H9 (cell line): Measurements from ENCODE around the gene GTF2H4. TPM values are rescaled to one million over a fixed set of nuclear protein-coding genes. Genes with fewer than 3 reads are reported as not detected.

Experiments used
- DNase-seq: peaks from one replicate; pipeline ENCODE4 v3.0.0-alpha.2; 2017
- H2AFZ ChIP-seq: one replicate; pipeline ENCODE4 v1.6.1; 2013; ENCODE audit warnings: mild to moderate bottlenecking, low read length, control low read depth, moderate library complexity
- H2AK5ac ChIP-seq: 2 replicates; pipeline ENCODE4 v1.6.1; 2013; ENCODE audit warnings: low read length, control low read depth, mixed read lengths; ENCODE audit not compliant: insufficient read length
- H2BK120ac ChIP-seq: one replicate; pipeline ENCODE4 v1.6.1; 2013; ENCODE audit warnings: low read depth, mild to moderate bottlenecking, low read length, control low read depth, inconsistent platforms; ENCODE audit not compliant: poor library complexity, severe bottlenecking
- H2BK12ac ChIP-seq: 2 replicates; pipeline ENCODE4 v1.6.1; 2013; ENCODE audit warnings: low read length, control low read depth, mixed read lengths, low read depth; ENCODE audit not compliant: insufficient read length
- H2BK15ac ChIP-seq: 2 replicates; pipeline ENCODE4 v1.6.1; 2013; ENCODE audit warnings: low read depth, low read length, control low read depth
- H2BK20ac ChIP-seq: one replicate; pipeline ENCODE4 v1.6.1; 2013; ENCODE audit warnings: low read depth, mild to moderate bottlenecking, low read length, control low read depth, inconsistent platforms; ENCODE audit not compliant: poor library complexity, severe bottlenecking
- H2BK5ac ChIP-seq: 2 replicates; pipeline ENCODE4 v1.6.1; 2013; ENCODE audit warnings: low read length, control low read depth, mixed read lengths; ENCODE audit not compliant: insufficient read length
- H3K14ac ChIP-seq: 2 replicates; pipeline ENCODE4 v1.6.1; 2013; ENCODE audit warnings: low read length, control low read depth; ENCODE audit not compliant: insufficient read depth
- H3K18ac ChIP-seq: 2 replicates; pipeline ENCODE4 v1.6.1; 2013; ENCODE audit warnings: low read depth, mild to moderate bottlenecking, mixed read lengths, low read length, control low read depth; ENCODE audit not compliant: insufficient read length
- H3K23ac ChIP-seq: 2 replicates; pipeline ENCODE4 v1.6.1; 2013; ENCODE audit warnings: low read length, control low read depth, mixed read lengths, low read depth; ENCODE audit not compliant: insufficient read length
- H3K23me2 ChIP-seq: 2 replicates; pipeline ENCODE4 v1.6.1; 2013; ENCODE audit warnings: low read depth, mild to moderate bottlenecking, mixed read lengths, low read length, control low read depth; ENCODE audit not compliant: insufficient read length, poor library complexity, severe bottlenecking
- H3K27ac ChIP-seq: 2 replicates; pipeline ENCODE4 v1.5.1; 2013; ENCODE audit warnings: low read length, control low read depth, mixed read lengths, low read depth; ENCODE audit not compliant: insufficient read length
- H3K27me3 ChIP-seq: 2 replicates; pipeline ENCODE4 v1.6.1; 2013; ENCODE audit warnings: low read length, control low read depth, inconsistent platforms; ENCODE audit not compliant: insufficient read depth
- H3K4ac ChIP-seq: 2 replicates; pipeline ENCODE4 v1.6.1; 2013; ENCODE audit warnings: low read depth, mild to moderate bottlenecking, control low read depth, inconsistent platforms, low read length, moderate library complexity
- H3K4me1 ChIP-seq: 2 replicates; pipeline ENCODE4 v1.6.1; 2013; ENCODE audit warnings: low read length, control low read depth, inconsistent platforms; ENCODE audit not compliant: insufficient read depth
- H3K4me2 ChIP-seq: 2 replicates; pipeline ENCODE4 v1.6.1; 2013; ENCODE audit warnings: low read length, control low read depth, mixed read lengths; ENCODE audit not compliant: insufficient read length, insufficient read depth
- H3K56ac ChIP-seq: 2 replicates; pipeline ENCODE4 v1.6.1; 2013; ENCODE audit warnings: low read depth, mild to moderate bottlenecking, mixed read lengths, low read length, control low read depth; ENCODE audit not compliant: insufficient read length
- H3K79me1 ChIP-seq: 2 replicates; pipeline ENCODE4 v1.6.1; 2013; ENCODE audit warnings: low read depth, mild to moderate bottlenecking, moderate library complexity, low read length, control low read depth, inconsistent platforms; ENCODE audit not compliant: insufficient read depth, poor library complexity, severe bottlenecking
- H3K79me2 ChIP-seq: 2 replicates; pipeline ENCODE4 v1.6.1; 2013; ENCODE audit warnings: low read length, control low read depth, inconsistent platforms; ENCODE audit not compliant: insufficient read depth
- H3K9ac ChIP-seq: 2 replicates; pipeline ENCODE4 v1.6.1; 2013; ENCODE audit warnings: low read length, control low read depth, mixed read lengths; ENCODE audit not compliant: insufficient read length; ENCODE audit errors: extremely low read depth
- H3K9me3 ChIP-seq: one replicate; pipeline ENCODE4 v1.6.1; 2013; ENCODE audit warnings: low read depth, low read length, inconsistent platforms; ENCODE audit not compliant: control insufficient read depth
- H3T11ph ChIP-seq: one replicate; pipeline ENCODE4 v1.6.1; 2013; ENCODE audit warnings: mild to moderate bottlenecking, low read length, control low read depth, inconsistent platforms
- H4K20me1 ChIP-seq: one replicate; pipeline ENCODE4 v1.6.1; 2013; ENCODE audit not compliant: control insufficient read depth, insufficient read length, insufficient read depth
- H4K5ac ChIP-seq: 2 replicates; pipeline ENCODE4 v1.6.1; 2013; ENCODE audit warnings: low read depth, mild to moderate bottlenecking, mixed read lengths, low read length, control low read depth; ENCODE audit not compliant: insufficient read length
- H4K8ac ChIP-seq: replicated peaks from 2 replicates; pipeline ENCODE4 v1.6.1; 2013; ENCODE audit warnings: low read length, control low read depth, mixed read lengths, low read depth; ENCODE audit not compliant: insufficient read length
- H4K91ac ChIP-seq: 2 replicates; pipeline ENCODE4 v1.6.1; 2013; ENCODE audit warnings: low read depth, mild to moderate bottlenecking, moderate library complexity, mixed read lengths, low read length, control low read depth; ENCODE audit not compliant: insufficient read length
- H3K27ac Mint-ChIP-seq, 3 experiments: 2 replicates in 2 of 3; 3 replicates in 1 of 3; pipeline ENCODE4 v1.8.0; 2020 to 2021; ENCODE audit warnings: mixed read lengths in 3 of 3, mild to moderate bottlenecking in 1 of 3, moderate library complexity in 1 of 3
- H3K27me3 Mint-ChIP-seq: 2 replicates; pipeline ENCODE4 v1.8.0; 2021; ENCODE audit warnings: low read depth, mild to moderate bottlenecking, moderate library complexity, mixed read lengths
- H3K36me3 Mint-ChIP-seq, 3 experiments: 2 replicates in 2 of 3; 3 replicates in 1 of 3; pipeline ENCODE4 v1.8.0; 2020 to 2021; ENCODE audit warnings: low read depth in 3 of 3, mixed read lengths in 3 of 3; ENCODE audit not compliant: insufficient read depth in 1 of 3
- H3K4me1 Mint-ChIP-seq, 2 experiments: 2 replicates each; pipeline ENCODE4 v1.8.0; 2020; ENCODE audit warnings: mixed read lengths in 2 of 2
- H3K4me3 Mint-ChIP-seq, 2 experiments: 2 replicates in 1 of 2; 3 replicates in 1 of 2; pipeline ENCODE4 v1.8.0; 2020 to 2021; ENCODE audit warnings: mild to moderate bottlenecking in 2 of 2, mixed read lengths in 2 of 2, moderate library complexity in 1 of 2
- H3K9me3 Mint-ChIP-seq, 2 experiments: 2 replicates in 1 of 2; 3 replicates in 1 of 2; pipeline ENCODE4 v1.8.0; 2020; ENCODE audit warnings: mild to moderate bottlenecking in 2 of 2, mixed read lengths in 2 of 2, moderate library complexity in 1 of 2
- WGBS: extraction: QIAGEN DNeasy Blood & Tissue Kit; methylation state at CpG from one replicate; pipeline ENCODE4 v1.1.7; 2013; ENCODE audit warnings: missing lambda C conversion rate, low lambda C conversion rate, mixed read lengths; ENCODE audit not compliant: insufficient read length; ENCODE audit errors: extremely low coverage; 5-methylcytosine and 5-hydroxymethylcytosine counted together
- total RNA-seq: library from RNA; stranded (reverse); gene quantifications from 2 replicates; pipeline ENCODE4 v1.2.1, GENCODE V29; 2021
- TF ChIP-seq, protein P1 (sequence below): fragments of 200-600 bp; sonication (generic); conservative IDR thresholded peaks from 3 replicates; pipeline ENCODE4 v1.8.0; 2021; ENCODE audit warnings: antibody characterized with exemption, mild to moderate bottlenecking

Gene GTF2H4
- total RNA-seq, 1 experiment from 2014 or later, result 60.8 TPM

DNA sequence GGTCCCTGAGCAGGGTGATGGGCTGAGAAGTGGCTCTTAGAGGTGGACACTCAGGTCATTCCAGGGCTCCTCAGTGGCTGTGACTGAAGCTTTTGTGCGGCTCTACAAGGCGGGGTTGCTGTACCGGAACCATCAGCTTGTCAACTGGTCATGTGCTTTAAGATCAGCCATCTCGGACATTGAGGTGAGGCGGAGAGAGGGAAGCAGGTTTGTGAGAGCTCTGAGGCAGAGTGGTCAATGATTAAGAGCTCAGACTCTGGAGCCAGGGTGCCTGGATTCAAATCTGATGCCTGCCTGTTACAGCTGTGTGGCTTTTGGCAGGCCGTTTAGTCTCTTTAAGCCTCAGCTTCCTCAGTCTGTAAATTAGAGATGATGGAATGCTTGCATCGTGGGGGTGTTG is 9.0 kb downstream of the GTF2H4 start:
- no peaks in the 10 kb centered on the region for H3K27me3 ChIP-seq
- H3K18ac ChIP-seq, result no peak overlapping the region
- no peak overlapping the region for H3K4ac ChIP-seq
- no CpG with 5 or more reads among the region's 7 CpGs for WGBS
- H3K23me2 ChIP-seq, result peaks cover 10% of the 10 kb centered on the region
- no peak overlapping the region for H3K56ac ChIP-seq
- Mint-ChIP-seq H3K4me1 (peaks cover 23 to 26% of the 10 kb centered on the region in 2 experiments), H3K9me3 (no peaks in the 10 kb centered on the region), H3K36me3 (peaks cover 30 to 78% (median 74%) of the 10 kb centered on the region in 3 experiments), H3K27me3 (no peaks in the 10 kb centered on the region; the same call in none of the 2 replicates), H3K4me3 (no peak overlapping the region), H3K27ac (peak overlapping the region in 1 of 3 experiments; percentile 71; a peak in 2 of 7 replicates)
- no peaks in the 10 kb centered on the region for H4K20me1 ChIP-seq
- no peak overlapping the region for H2BK5ac ChIP-seq
- no peaks in the 10 kb centered on the region for H3K79me1 ChIP-seq
- H3K4me2 ChIP-seq, result no peak overlapping the region
- no peaks in the 10 kb centered on the region for H3K9me3 ChIP-seq
- no peak overlapping the region for H3T11ph ChIP-seq
- no peak overlapping the region for H2BK120ac ChIP-seq
- H2BK12ac ChIP-seq, result no peak overlapping the region
- no peak overlapping the region for H4K91ac ChIP-seq
- no peaks in the 10 kb centered on the region for H3K79me2 ChIP-seq
- no peaks in the 10 kb centered on the region for H3K4me1 ChIP-seq
- no peak overlapping the region for H2AK5ac ChIP-seq
- H3K27ac ChIP-seq, result no peak overlapping the region
- H2BK20ac ChIP-seq, result no peak overlapping the region
- TF ChIP-seq, protein P1, sequence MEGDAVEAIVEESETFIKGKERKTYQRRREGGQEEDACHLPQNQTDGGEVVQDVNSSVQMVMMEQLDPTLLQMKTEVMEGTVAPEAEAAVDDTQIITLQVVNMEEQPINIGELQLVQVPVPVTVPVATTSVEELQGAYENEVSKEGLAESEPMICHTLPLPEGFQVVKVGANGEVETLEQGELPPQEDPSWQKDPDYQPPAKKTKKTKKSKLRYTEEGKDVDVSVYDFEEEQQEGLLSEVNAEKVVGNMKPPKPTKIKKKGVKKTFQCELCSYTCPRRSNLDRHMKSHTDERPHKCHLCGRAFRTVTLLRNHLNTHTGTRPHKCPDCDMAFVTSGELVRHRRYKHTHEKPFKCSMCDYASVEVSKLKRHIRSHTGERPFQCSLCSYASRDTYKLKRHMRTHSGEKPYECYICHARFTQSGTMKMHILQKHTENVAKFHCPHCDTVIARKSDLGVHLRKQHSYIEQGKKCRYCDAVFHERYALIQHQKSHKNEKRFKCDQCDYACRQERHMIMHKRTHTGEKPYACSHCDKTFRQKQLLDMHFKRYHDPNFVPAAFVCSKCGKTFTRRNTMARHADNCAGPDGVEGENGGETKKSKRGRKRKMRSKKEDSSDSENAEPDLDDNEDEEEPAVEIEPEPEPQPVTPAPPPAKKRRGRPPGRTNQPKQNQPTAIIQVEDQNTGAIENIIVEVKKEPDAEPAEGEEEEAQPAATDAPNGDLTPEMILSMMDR, result no peak
- no peak overlapping the region for H4K5ac ChIP-seq
- H4K8ac ChIP-seq, result no peak overlapping the region
- no peak overlapping the region for H3K23ac ChIP-seq
- H3K14ac ChIP-seq, result no peak overlapping the region
- DNase-seq, result no peak
- H3K9ac ChIP-seq, result no peak overlapping the region
- no peak overlapping the region for H2BK15ac ChIP-seq
- H2AFZ ChIP-seq, result no peak overlapping the region
